Stomach (tissue), 4 donors: ENCODE measurements around the gene ZSCAN30.
"Not testable (repeated sequence)": the region's sequence is repeated elsewhere in the genome, so short reads cannot be mapped to it uniquely, and the experiment has no call there.

Experiments used
- POLR2AphosphoS5 ChIP-seq, 3 donors: sonication (generic); formaldehyde crosslinking; IDR thresholded peaks; one replicate each; pipeline ENCODE4 v1.6.1; 2016; ENCODE audit warnings: antibody characterized with exemption in 3 of 3
- TF ChIP-seq, protein P1 (sequence below), 7 experiments: fragments of 450-650 bp in 4 of 7; fragments of 200-600 bp in 3 of 7; sonication (generic) in 3 of 7; IDR thresholded peaks; one replicate each; pipeline ENCODE4 v1.5.1; 2016 to 2019; ENCODE audit warnings: antibody characterized with exemption in 7 of 7, control low read depth in 2 of 7, mild to moderate bottlenecking in 1 of 7

DNA sequence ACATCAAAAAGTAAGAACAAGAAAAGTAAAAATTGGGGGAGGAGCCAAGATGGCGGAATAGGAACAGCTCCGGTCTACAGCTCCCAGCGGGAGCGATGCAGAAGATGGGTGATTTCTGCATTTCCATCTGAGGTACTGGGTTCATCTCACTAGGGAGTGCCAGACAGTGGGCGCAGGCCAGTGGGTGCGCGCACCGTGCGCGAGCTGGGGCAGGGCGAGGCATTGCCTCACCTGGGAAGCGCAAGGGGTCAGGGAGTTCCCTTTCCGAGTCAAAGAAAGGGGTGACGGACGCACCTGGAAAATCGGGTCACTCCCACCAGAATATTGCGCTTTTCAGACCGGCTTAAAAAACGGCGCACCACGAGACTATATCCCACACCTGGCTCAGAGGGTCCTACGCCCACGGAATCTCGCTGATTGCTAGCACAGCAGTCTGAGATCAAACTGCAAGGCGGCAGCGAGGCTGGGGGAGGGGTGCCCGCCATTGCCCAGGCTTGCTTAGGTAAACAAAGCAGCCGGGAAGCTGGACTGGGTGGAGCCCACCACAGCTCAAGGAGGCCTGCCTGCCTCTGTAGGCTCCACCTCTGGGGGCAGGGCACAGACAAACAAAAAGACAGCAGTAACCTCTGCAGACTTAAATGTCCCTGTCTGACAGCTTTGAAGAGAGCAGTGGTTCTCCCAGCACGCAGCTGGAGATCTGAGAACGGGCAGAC is 84.1 kb downstream of the ZSCAN30 start:
- TF ChIP-seq, protein P1, sequence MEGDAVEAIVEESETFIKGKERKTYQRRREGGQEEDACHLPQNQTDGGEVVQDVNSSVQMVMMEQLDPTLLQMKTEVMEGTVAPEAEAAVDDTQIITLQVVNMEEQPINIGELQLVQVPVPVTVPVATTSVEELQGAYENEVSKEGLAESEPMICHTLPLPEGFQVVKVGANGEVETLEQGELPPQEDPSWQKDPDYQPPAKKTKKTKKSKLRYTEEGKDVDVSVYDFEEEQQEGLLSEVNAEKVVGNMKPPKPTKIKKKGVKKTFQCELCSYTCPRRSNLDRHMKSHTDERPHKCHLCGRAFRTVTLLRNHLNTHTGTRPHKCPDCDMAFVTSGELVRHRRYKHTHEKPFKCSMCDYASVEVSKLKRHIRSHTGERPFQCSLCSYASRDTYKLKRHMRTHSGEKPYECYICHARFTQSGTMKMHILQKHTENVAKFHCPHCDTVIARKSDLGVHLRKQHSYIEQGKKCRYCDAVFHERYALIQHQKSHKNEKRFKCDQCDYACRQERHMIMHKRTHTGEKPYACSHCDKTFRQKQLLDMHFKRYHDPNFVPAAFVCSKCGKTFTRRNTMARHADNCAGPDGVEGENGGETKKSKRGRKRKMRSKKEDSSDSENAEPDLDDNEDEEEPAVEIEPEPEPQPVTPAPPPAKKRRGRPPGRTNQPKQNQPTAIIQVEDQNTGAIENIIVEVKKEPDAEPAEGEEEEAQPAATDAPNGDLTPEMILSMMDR (IDR thresholded peaks at IDR 0.05): not testable (repeated sequence)
- not testable (repeated sequence) for TF ChIP-seq POLR2AphosphoS5 (IDR thresholded peaks at IDR 0.05)
